ENCODE data around the gene SEMA6C. TPM values are rescaled to one million over a fixed set of nuclear protein-coding genes. Genes with fewer than 3 reads are reported as not detected.
A peak's percentile ranks its signal among the peaks of the same experiment; 100 is the strongest.

SEMA6C gene
- total and polyA plus RNA-seq, 2 donors from 2014 or later = 7.6 to 17.4 TPM

- FAIRE-seq = no peak
- no peak overlapping the region for H3K4me3 ChIP-seq (ENCODE audit: low read length in 3 of 3)
- TF ChIP-seq CTCF (IDR thresholded peaks at IDR 0.05; ENCODE audit: borderline replicate concordance, extremely low read depth, insufficient read depth) = no peak
- no peak overlapping the region for H3K9ac ChIP-seq (ENCODE audit: low read length in 3 of 3)
- no peak for DNase-seq
- intact Hi-C loops (cut with DNase I) = loop anchor here (10.0 kb wide), 1 partner anchor 54 kb away; no protein-coding TSS in a partner anchor
- H3K36me3 ChIP-seq (ENCODE audit: control insufficient read depth in 2 of 3, insufficient read depth in 3 of 3, low read length in 3 of 3) = peaks cover 6 to 26% (median 20%) of the 10 kb centered on the region in 3 donors
- H3K27ac ChIP-seq (ENCODE audit: low read depth in 2 of 2, low read length in 2 of 2) = no peak overlapping the region
- no peaks in the 10 kb centered on the region for H3K4me1 ChIP-seq (ENCODE audit: control insufficient read depth in 2 of 3, insufficient read depth in 2 of 3, low read depth in 1 of 3, low read length in 3 of 3)
- no peaks in the 10 kb centered on the region for H3K9me3 ChIP-seq (ENCODE audit: control insufficient read depth in 2 of 3, insufficient read depth in 1 of 3, low read length in 3 of 3)
- no peaks in the 10 kb centered on the region for H3K27me3 ChIP-seq (ENCODE audit: control insufficient read depth, insufficient read depth, low read length)
Observed at GRCh38 chr1:151158326-151158725, 11.9 kb upstream of the SEMA6C start.

- Histone ChIP-seq H3K27ac (ENCODE audit: low read depth in 2 of 2, low read length in 2 of 2) (peak overlapping the region in 1 of 2 donors; percentile 47), H3K9me3 (ENCODE audit: control insufficient read depth in 2 of 3, insufficient read depth in 1 of 3, low read length in 3 of 3) (no peaks in the 10 kb centered on the region), H3K4me1 (ENCODE audit: control insufficient read depth in 2 of 3, insufficient read depth in 2 of 3, low read depth in 1 of 3, low read length in 3 of 3) (no peaks in the 10 kb centered on the region), H3K27me3 (ENCODE audit: control insufficient read depth, insufficient read depth, low read length) (no peaks in the 10 kb centered on the region), H3K9ac (ENCODE audit: low read length in 3 of 3) (no peak overlapping the region), H3K36me3 (ENCODE audit: control insufficient read depth in 2 of 3, insufficient read depth in 3 of 3, low read length in 3 of 3) (peaks cover 6 to 26% (median 20%) of the 10 kb centered on the region in 3 donors), H3K4me3 (ENCODE audit: low read length in 3 of 3) (peak overlapping the region in 1 of 3 donors; percentile 47)
- DNase-seq (peak in 1 of 5 donors; percentile 55), FAIRE-seq (no peak)
- no peak for TF ChIP-seq CTCF (IDR thresholded peaks at IDR 0.05; ENCODE audit: borderline replicate concordance, extremely low read depth, insufficient read depth)
- intact Hi-C loops (cut with DNase I) = loop anchor here (10.0 kb wide), 1 partner anchor 52 kb away; no protein-coding TSS in a partner anchor
Observed at GRCh38 chr1:151157067-151157531, 10.7 kb upstream of the SEMA6C start.

- Histone ChIP-seq H3K27ac (ENCODE audit: low read depth in 2 of 2, low read length in 2 of 2) (peak within 1 kb of the TSS in 1 of 2 donors; percentile 47), H3K9ac (ENCODE audit: low read length in 3 of 3) (peak within 1 kb of the TSS in 1 of 3 donors; percentile 34), H3K36me3 (ENCODE audit: control insufficient read depth in 2 of 3, insufficient read depth in 3 of 3, low read length in 3 of 3) (peaks cover 3 to 26% (median 18%) of the 10 kb centered on the region in 3 donors), H3K4me1 (ENCODE audit: control insufficient read depth in 2 of 3, insufficient read depth in 2 of 3, low read depth in 1 of 3, low read length in 3 of 3) (no peaks in the 10 kb centered on the region), H3K4me3 (ENCODE audit: low read length in 3 of 3) (peak within 1 kb of the TSS in 1 of 3 donors; percentile 47), H3K27me3 (ENCODE audit: control insufficient read depth, insufficient read depth, low read length) (no peaks in the 10 kb centered on the region), H3K9me3 (ENCODE audit: control insufficient read depth in 2 of 3, insufficient read depth in 1 of 3, low read length in 3 of 3) (no peaks in the 10 kb centered on the region)
- no peak for TF ChIP-seq CTCF (IDR thresholded peaks at IDR 0.05; ENCODE audit: borderline replicate concordance, extremely low read depth, insufficient read depth)
- intact Hi-C loops (cut with DNase I) = loop anchor here (10.0 kb wide), 1 partner anchor 52 kb away; no protein-coding TSS in a partner anchor
- DNase-seq = peak in 1 of 5 donors; percentile 77
- no peak for FAIRE-seq
Observed at GRCh38 chr1:151156515-151156819, 10.0 kb upstream of the SEMA6C start, which contains the start of gene TNFAIP8L2. Gene TNFAIP8L2, plus strand, starts transcription at chr1:151156649. Its CDS starts 2,049 bp downstream, at chr1:151158698.

All from kidney (tissue), 14 donors.